ENCODE results near the gene RNF208. TPM values are rescaled to one million over a fixed set of nuclear protein-coding genes. Genes with fewer than 3 reads are reported as not detected.

Gene RNF208
- total RNA-seq, 4 donors from 2014 or later: 2.3 to 26.5 (median 7.5) TPM; not detected in 1

- WGBS, 2 donors (ENCODE audit: low coverage in 1 of 2): 82% methylated on average over 41 of the region's 45 CpGs; no CpG with 5 or more reads in 1 of the 2 donors
- H3K4me1 ChIP-seq: peaks cover 0 to 26% (median 15%) of the 10 kb centered on the region in 4 donors
- no peak for DNase-seq
Observed at GRCh38 chr9:137173796-137174664, 48.0 kb downstream of the RNF208 start.

DNA sequence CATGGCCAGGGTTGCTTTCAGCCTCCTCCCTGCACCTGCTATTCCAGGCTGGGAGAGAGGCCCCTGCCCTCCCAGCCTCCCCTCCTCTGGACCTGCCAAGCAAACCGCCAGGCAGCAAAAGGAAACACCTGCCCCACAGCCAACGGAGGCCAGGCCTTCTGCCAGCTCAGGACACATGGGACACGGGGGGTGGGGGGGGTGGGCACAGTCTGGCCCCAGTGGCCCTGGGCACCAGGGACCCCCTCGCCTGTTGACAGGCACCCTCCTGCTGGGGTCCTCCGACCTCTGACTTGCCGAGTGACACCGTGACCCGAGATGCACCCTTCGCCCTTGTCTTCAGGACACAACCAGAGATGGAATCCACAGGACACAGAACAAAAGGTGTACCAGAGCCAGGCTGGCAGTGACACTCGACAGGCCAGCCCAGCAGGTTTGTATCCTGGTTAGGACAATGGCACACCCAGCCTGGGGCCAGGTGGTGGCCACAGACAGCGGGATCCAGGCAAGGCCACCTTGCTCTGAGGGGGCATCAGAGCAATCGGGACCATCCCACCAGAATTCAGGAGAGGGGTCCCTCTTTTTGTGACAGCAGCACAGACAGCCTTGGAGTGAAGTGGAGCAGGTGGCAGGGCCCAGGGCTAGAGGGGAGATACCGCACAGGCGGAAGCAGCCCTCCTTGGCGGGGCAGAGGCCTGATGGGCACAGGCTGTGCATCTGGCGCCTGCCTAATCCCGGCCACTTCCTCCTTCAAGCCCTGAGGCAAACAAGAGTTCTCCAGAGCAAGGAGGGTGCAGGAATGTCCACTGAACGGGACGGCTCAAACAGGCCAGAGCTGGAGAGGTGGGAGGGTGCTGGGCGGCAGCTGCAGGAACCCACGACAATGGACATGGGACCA, 48.9 kb downstream of the RNF208 start:
- Histone ChIP-seq H3K9me3 (no peaks in the 10 kb centered on the region), H3K4me3 (no peak overlapping the region), H3K27ac (peak overlapping the region; percentile 26 to 49 (median 40)), H3K36me3 (no peaks in the 10 kb centered on the region), H3K4me1 (peaks cover 5 to 35% (median 24%) of the 10 kb centered on the region in 4 donors), H3K27me3 (peaks cover 68% of the 10 kb centered on the region)
- intact Hi-C loops (cut with DNase I; ENCODE audit: low total_unique reads) (no loop called here), in situ Hi-C loops (cut with MboI; ENCODE audit: low pct_ligation_motif_present in 1 of 4, low pct_unique_long_range_greater_than_20kb in 1 of 4, low sequenced_read_pairs in 3 of 4) (no loop called here)
- DNase-seq: no peak
- WGBS, 2 donors (ENCODE audit: low coverage in 1 of 2): 44% methylated on average over 12 of the region's 21 CpGs; no CpG with 5 or more reads in 1 of the 2 donors
- TF ChIP-seq POLR2AphosphoS5 (IDR thresholded peaks at IDR 0.05) (peak in 1 of 3 donors; percentile 18), POLR2A (IDR thresholded peaks at IDR 0.05) (no peak)

More at GRCh38 chr9:137173796-137174664, 48.0 kb downstream of the RNF208 start:
- TF ChIP-seq EP300 (IDR thresholded peaks at IDR 0.05; ENCODE audit: low read depth): no peak
- TF ChIP-seq POLR2A (IDR thresholded peaks at IDR 0.05): no peak
- no peak for TF ChIP-seq POLR2AphosphoS5 (IDR thresholded peaks at IDR 0.05)
- TF ChIP-seq, protein P1, sequence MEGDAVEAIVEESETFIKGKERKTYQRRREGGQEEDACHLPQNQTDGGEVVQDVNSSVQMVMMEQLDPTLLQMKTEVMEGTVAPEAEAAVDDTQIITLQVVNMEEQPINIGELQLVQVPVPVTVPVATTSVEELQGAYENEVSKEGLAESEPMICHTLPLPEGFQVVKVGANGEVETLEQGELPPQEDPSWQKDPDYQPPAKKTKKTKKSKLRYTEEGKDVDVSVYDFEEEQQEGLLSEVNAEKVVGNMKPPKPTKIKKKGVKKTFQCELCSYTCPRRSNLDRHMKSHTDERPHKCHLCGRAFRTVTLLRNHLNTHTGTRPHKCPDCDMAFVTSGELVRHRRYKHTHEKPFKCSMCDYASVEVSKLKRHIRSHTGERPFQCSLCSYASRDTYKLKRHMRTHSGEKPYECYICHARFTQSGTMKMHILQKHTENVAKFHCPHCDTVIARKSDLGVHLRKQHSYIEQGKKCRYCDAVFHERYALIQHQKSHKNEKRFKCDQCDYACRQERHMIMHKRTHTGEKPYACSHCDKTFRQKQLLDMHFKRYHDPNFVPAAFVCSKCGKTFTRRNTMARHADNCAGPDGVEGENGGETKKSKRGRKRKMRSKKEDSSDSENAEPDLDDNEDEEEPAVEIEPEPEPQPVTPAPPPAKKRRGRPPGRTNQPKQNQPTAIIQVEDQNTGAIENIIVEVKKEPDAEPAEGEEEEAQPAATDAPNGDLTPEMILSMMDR (IDR thresholded peaks at IDR 0.05): no peak
- H3K27me3 ChIP-seq: peaks cover 59% of the 10 kb centered on the region
- H3K9me3 ChIP-seq: no peaks in the 10 kb centered on the region
- intact Hi-C loops (cut with DNase I; ENCODE audit: low total_unique reads): no loop called here
- in situ Hi-C loops (cut with MboI; ENCODE audit: low pct_ligation_motif_present in 1 of 4, low pct_unique_long_range_greater_than_20kb in 1 of 4, low sequenced_read_pairs in 3 of 4): no loop called here
- H3K27ac ChIP-seq: peak overlapping the region in 2 of 4 donors; percentile 23 to 49
- peaks cover 0 to 5% (median 0%) of the 10 kb centered on the region in 4 donors for H3K36me3 ChIP-seq
- no peak overlapping the region for H3K4me3 ChIP-seq

GRCh38 chr9:137171149-137171900, 50.7 kb downstream of the RNF208 start:
- peak overlapping the region in 2 of 4 donors; percentile 3 to 49 for H3K27ac ChIP-seq
- DNase-seq: no peak
- intact Hi-C loops (cut with DNase I; ENCODE audit: low total_unique reads) (no loop called here), in situ Hi-C loops (cut with MboI; ENCODE audit: low pct_ligation_motif_present in 1 of 4, low pct_unique_long_range_greater_than_20kb in 1 of 4, low sequenced_read_pairs in 3 of 4) (no loop called here)
- H3K4me3 ChIP-seq: no peak overlapping the region
- H3K36me3 ChIP-seq: no peaks in the 10 kb centered on the region
- H3K4me1 ChIP-seq: peaks cover 10 to 41% (median 34%) of the 10 kb centered on the region in 4 donors
- TF ChIP-seq POLR2AphosphoS5 (IDR thresholded peaks at IDR 0.05) (no peak), POLR2A (IDR thresholded peaks at IDR 0.05) (no peak), EP300 (IDR thresholded peaks at IDR 0.05; ENCODE audit: low read depth) (no peak)
- TF ChIP-seq, protein P1 (IDR thresholded peaks at IDR 0.05): no peak
- H3K9me3 ChIP-seq: no peaks in the 10 kb centered on the region
- H3K27me3 ChIP-seq: peaks cover 86% of the 10 kb centered on the region
- 84% methylated on average over 21 of the region's 22 CpGs; no CpG with 5 or more reads in 1 of the 2 donors for WGBS, 2 donors (ENCODE audit: low coverage in 1 of 2)

- no peak for TF ChIP-seq POLR2A (IDR thresholded peaks at IDR 0.05)
- TF ChIP-seq, protein P1 (IDR thresholded peaks at IDR 0.05): no peak
- TF ChIP-seq POLR2AphosphoS5 (IDR thresholded peaks at IDR 0.05): no peak
- TF ChIP-seq EP300 (IDR thresholded peaks at IDR 0.05; ENCODE audit: low read depth): no peak
- intact Hi-C loops (cut with DNase I; ENCODE audit: low total_unique reads) (no loop called here), in situ Hi-C loops (cut with MboI; ENCODE audit: low pct_ligation_motif_present in 1 of 4, low pct_unique_long_range_greater_than_20kb in 1 of 4, low sequenced_read_pairs in 3 of 4) (no loop called here)
- Histone ChIP-seq H3K27ac (peak overlapping the region in 1 of 4 donors; percentile 72), H3K27me3 (peaks cover 93% of the 10 kb centered on the region), H3K4me3 (no peak overlapping the region), H3K36me3 (no peaks in the 10 kb centered on the region), H3K4me1 (peaks cover 10 to 41% (median 34%) of the 10 kb centered on the region in 4 donors), H3K9me3 (no peaks in the 10 kb centered on the region)
- 63% methylated on average over 12 of the region's 14 CpGs; no CpG with 5 or more reads in 1 of the 2 donors for WGBS, 2 donors (ENCODE audit: low coverage in 1 of 2)
- no peak for DNase-seq
Observed at GRCh38 chr9:137170486-137171148, 51.4 kb downstream of the RNF208 start.
